Muscle of back (tissue), 11 donors: Measurements from ENCODE around the gene APOA1. TPM values are rescaled to one million over a fixed set of nuclear protein-coding genes. Genes with fewer than 3 reads are reported as not detected.
A peak's percentile ranks its signal among the peaks of the same experiment; 100 is the strongest.

Experiments
- DNase-seq, 3 donors: peaks; one replicate each; pipeline versions ENCODE4 v3.0.0 to v3.0.0-alpha.2; 2013
- polyA plus RNA-seq, 10 donors: library from polyadenylated mRNA; unstranded; fragments of 120-200 nt; gene quantifications; one replicate each; pipeline ENCODE4 v1.2.1, GENCODE V29; 2013; ENCODE audit not compliant: insufficient read length in 10 of 10

The APOA1 gene
- polyA plus RNA-seq, 10 donors, result 0.74 to 6.2 (median 1.7) TPM

DNA sequence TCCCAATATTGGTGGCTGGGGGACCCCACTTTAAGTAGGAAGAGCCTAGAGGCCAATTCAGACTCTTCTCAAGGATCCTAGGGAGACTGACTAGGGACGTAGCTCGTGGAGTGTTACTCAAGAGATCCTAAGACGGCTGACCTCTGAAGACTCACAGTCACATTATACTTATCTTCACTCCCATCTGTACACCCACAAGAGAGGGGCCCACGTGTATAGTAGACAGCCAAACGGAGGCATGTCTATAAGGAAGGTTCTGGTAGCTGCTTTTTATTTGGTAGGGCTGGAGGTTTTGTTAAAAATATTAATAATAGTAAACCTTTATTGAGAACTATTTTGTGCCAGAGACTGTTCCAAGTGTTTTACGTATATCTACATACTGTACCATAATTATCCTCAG, 22.9 kb upstream of the APOA1 start:
- DNase-seq, result no peak

DNA sequence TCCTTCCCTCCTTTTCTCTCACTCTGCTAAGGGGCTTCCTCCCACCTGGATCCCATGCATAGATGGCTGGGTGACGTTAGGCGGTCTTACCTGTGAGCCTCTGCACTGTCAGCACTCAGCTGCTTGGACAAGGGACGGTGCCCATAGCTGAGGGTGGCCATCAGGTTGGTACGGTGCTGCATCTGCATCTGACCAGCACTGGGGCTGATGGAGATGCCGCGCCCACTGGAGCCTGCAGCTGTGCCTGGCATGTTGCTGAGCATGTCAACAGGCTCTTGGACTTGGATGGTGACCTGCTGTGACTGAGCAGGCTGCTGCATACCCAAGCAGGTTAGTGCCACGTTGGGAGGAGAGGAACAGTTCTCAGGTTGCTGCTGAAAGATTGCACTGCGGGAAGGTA, 21.8 kb upstream of the APOA1 start:
- no peak for DNase-seq

DNA sequence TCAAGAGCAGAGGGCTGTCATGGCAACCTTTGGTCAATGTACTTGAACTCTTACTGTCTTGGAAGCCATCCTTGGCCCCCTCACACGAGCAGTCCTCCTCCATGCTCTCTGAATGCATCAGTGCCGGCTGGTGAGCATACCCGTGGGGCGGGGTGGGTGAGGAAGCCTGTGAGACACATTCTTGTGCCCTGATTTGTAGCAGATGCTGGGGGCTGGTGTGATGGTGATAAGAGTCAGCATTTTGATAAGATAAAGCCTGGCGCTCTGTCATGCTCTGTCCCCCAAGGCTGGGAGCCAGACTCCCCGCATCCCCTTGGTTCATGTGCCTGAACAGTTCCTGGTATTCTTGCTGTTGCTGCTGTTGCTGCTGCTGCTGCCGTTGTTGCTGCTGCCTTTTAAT, 20.5 kb upstream of the APOA1 start:
- no peak for DNase-seq

DNA sequence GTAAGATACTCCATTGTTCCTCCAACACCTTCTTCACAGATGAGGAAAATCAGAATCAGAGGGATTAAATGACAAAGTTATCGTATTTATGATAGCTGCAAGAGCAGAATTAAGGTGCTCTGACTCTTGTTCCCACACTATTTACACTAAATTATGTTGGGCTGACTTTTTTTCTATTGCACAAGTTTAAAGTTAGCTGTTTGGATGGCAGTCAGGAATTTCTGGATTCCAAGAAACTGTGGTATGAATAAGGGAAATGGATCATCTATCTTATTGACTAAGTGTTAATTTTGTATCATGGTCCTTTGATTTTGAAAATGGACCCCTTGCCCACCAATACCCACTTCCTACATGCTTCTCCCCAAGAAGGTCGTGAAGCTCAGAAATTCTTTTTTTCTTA, 19.9 kb upstream of the APOA1 start:
- DNase-seq, result no peak

DNA sequence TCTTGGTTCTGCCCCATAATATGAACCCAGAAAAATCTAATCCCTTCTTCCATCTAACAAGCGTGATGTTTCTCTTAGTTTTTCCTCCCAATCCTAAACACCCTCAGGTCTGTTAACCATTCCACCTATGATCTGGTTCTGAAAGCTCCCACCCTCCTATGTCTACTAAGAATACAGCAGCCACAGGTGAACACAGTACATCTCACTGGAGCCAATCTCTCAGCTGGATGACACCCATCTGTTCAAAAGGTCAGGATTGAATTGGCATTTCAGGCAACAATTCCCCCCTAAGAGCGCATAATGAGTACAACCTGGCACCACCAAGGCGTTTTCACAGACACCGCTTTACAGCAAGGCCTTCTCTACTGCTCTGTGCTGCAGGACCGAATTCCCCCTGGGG, 19.0 kb upstream of the APOA1 start:
- no peak for DNase-seq

DNA sequence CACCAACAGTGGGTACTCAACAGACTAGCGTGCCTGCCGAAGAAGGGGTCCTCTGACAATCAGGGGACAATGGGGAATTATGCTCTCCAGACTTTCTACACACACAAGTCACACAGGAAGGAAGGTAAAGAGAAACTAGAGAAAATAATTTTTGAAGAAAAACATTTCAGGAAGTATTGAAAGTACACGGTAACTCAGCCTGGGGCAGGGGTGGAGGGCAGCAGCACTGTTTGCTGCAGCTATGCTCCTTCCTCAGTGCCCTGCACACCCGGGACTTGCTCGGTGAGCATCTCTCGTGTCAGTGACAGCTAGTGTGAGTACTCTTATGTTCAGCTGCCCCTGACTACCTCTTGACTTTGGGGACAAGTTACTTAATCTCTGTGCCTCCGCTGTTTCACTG, 18.0 kb upstream of the APOA1 start:
- no peak for DNase-seq

DNA sequence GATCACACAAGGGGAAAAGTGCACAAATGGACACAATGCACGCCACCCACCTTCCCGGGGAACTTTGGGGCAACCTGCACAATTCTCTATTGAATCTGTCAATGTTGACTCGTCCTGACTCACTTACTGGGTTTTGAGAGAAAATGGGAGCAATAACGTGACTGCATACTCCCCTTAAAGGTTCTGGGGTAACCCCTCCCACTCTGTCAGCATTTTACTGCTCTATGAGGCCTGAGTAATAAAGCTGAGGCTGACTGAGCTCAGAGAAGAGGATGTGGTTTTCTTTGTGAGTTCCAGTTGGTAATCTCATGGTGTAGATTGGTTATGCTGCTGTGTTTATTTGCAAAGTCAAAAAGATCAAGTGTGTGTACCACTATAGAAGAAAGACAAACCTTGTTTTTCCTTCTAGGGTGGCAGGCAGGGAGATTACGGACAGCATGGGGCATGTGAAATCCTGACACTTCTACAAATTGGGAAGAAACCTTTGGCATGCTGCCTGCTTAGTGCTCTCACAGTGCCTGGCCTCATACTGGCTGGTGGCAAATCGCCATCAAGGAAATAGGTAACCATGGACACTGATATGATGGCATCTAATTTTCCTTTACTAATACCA, 16.1 kb upstream of the APOA1 start:
- DNase-seq, result peak in 1 of 3 donors; percentile 81

DNA sequence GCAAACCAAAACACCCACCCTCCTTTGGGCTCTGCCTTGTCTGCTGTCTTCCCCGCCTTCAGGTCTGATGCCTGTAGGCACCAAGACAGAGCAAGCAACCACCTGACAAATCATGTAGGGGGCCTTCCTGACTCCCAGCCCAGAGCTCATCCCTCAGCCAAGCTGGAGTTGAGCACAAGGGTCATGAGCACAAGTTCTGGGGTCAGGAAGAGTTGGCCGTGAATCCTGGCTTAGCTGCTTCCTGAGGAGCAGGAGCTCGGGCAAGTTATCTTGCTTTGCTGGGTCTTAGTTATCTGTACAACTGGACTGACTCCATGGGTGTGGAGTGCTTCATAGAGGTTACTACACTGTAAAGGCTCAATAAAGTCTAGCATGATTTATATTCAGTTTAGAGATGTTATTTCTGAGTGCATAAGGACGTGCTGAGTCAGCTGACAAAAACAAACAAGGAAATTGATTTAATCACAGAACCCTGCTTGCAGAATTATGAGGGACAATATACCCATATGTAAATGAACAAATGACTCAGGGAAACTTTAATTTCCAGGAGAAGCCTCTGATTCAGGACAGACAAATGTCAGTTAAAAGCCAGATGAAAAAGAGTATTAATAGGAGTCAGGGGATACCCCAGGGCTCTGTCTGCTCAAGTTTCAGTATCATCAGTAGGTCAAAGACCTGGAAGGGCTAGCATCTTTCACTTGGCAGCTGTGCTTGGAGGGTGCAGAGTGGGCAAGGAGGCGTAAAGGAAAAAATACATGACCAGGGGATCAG, 15.0 kb upstream of the APOA1 start:
- peak; percentile 10 to 45 (median 28) for DNase-seq

DNA sequence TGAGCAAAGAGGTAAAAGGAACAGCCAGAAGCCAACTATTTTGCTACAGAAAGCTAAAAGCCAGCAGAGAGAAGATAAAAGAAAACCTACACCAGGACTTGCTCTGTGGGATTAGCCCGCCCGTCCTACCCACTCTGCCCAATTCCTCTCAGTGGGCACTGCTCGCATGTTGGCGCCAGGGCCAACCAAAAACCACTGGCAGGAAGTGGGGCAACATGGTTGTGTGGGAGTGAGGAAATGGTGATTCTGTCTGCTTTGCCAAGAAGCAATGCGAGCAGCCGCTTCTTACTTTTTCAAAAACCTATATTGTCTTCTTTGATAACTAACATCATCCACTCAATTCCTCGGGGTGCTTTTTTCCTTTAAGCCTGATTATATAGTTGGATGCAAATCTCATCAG, 14.2 kb upstream of the APOA1 start:
- DNase-seq, result no peak

DNA sequence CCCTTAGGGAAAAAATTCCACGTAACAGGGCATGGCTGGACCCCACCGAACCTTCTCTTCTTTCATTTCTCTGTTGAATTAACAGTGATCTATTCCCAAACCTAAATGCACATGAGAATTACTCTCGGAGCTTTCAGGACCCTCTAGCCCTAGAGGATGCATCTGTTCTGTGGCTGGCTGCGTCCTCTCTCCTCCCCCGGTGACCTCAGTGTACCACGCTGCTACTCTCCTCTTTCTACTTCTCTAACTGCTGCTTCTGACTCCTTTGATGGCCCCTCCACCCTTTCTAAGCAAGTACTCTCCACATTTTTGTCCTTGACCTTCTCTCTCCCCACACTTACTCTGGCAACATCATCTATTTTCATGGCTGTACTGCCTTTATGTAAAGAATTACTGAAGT, 12.1 kb upstream of the APOA1 start:
- no peak for DNase-seq

DNA sequence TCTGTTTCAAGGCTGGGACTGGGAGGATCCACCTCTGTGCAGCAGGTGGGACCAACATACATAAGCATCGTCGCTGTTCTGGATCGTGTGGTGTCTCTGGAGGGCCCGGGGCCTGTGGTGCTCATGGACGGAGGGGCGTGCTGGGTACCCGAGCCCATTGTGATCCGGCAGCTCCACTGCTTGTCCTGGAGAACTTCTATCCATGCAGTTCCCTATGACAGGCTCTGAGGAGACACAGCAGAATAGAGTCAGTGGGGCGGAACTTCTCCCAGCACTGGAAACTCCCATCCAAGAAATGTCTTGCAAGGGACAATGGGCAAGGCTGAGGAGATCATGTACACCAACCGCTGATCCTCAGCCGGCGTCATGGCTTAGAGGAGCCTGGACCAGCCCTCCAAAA, 11.6 kb upstream of the APOA1 start:
- DNase-seq, result no peak

DNA sequence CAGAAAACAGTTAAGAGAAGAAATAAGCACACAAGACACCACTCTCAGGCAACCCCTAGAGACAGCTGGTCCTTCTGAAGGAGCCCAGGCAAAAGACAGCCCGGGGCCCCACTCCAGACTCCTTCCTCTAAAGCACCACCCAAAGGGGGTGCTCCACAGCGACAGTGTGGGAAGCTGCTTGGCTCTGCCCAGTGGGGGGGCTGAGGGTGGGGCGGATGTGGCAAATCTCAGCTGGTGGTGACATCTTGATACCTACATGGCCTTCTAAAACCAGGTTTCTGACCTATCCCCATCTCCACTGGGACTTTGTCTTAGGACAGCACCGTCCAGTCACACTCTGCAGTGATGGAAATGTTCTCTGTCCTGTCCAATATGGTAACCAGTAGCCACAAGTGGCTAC, 10.2 kb upstream of the APOA1 start:
- no peak for DNase-seq

DNA sequence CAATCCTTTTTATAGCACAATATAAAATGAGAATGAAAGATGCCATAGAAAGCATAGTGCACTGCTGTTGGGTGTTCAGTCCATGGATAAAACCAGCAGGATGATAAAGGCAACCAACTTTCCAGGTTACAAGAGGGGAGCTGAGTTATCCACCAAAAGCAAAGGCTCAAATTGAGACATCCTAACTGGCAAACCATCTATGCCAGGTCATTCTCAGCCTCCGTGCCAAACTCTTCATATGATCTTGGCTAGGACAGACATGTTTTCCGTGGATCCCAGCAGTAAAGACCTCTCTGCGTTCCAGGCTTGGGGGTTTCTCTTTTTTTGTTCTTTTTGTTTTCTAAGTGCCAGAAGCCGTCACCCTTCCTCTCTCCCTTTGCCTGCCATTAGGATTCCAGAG, 7.3 kb upstream of the APOA1 start:
- DNase-seq, result no peak

DNA sequence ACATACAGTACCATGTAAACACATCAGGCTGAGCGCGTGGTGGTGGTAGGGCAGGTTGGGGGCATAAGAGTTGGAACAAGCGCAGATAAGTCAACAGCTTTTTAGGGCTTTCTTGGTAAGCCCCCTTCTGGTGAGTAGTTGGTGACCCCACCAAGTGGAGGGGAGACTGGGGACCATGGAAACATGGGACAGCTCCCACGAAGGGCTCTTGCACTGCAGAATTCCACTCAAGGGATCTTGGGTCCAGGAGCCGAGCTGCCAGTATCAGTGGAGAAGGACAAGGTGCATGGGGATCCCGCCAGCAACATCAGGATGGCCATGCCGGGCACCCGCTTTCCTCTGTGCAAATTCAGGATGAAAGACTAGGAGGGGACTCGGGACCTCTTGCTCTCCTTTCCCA, 6.2 kb upstream of the APOA1 start:
- no peak for DNase-seq

DNA sequence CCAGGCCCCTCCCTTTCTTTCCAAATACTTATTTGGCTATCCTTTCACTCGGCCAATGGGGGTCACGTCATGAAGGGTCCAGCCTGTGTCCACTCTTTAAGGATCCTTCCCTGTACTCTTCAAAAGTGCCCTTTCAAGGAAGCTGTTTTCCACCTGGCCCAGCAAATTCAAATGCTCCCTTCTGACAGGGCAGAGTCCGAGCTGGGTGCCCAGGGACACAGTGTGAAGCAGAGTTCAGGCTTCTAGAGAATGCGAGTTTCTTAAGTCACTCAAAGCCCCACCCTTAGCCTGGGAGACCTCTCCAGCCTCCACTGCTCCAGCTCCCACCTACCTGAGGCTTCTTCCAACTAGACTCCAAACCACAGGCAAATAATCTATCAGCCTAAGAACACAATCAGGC, 5.5 kb upstream of the APOA1 start:
- DNase-seq, result no peak

DNA sequence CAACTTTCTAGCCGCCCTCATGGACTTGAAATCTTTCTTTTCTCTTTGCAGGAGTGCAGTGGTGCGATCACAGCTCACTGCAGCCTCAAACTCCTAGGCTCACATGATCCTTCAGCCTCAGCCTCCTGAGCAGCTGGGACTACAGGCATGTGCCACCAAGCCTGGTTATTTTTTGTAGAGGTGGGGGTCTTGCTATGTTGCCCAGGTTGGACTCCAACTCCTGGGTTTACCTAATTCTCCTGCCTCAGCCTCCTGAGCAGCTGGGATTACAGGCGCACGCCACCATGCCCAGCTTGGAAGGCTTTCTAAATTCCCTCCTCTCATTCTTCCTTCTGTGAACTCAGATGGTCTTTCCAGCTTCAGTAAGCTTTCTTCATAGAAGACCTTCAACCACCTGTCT, 4.7 kb upstream of the APOA1 start:
- DNase-seq, result no peak

DNA sequence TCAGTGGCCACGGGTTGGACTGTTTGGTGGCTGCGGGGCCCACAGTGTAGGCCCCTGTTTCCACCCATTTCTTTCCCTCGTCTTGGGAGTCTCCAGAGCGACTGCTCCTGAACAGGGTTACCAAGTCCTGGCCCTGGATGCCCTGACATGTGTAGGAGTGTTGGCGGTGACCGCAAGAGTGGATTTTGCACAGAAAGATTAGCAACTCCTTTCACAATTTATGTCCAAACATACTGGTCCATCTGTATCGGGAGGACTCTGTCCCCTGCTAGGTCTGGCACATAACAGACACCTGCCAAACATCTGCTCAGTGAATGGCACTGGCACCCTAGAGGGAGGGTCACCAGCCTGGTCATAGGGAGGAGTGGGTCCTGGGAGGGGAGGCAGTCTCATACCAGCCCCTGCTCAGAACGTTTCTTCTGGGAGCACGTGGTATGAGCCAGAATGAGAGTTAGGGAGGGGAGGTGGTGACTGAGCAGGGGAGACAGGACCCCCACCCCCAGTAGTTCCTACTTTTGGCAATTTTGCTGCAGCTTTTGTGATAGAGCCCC, 3.4 kb upstream of the APOA1 start:
- DNase-seq, result no peak

DNA sequence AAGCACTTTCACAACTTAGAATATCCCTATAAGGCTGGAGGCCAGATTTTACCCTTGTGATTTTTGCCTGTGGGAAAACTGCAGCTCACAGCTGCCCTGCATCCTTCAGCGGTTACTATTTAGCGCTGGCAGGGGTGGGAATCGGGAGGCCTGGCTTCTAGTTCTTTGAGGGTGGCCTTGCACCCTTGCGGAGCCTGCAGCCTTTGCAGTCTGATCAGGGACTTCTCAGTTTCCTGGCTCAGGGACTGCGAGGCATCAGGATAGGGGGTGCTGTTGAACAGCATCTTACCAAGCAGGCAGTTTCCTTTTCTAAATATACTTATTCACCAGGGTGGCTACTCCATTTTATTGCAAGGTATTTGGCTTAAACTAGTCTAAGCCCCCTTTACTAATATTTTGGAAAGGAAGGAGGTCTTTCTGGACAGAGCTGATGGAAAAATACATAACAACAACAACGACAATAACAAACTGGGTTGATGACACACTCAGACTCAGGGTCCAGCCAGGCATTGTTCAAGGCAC, 2.9 kb upstream of the APOA1 start:
- DNase-seq, result peak in 1 of 3 donors; percentile 39

DNA sequence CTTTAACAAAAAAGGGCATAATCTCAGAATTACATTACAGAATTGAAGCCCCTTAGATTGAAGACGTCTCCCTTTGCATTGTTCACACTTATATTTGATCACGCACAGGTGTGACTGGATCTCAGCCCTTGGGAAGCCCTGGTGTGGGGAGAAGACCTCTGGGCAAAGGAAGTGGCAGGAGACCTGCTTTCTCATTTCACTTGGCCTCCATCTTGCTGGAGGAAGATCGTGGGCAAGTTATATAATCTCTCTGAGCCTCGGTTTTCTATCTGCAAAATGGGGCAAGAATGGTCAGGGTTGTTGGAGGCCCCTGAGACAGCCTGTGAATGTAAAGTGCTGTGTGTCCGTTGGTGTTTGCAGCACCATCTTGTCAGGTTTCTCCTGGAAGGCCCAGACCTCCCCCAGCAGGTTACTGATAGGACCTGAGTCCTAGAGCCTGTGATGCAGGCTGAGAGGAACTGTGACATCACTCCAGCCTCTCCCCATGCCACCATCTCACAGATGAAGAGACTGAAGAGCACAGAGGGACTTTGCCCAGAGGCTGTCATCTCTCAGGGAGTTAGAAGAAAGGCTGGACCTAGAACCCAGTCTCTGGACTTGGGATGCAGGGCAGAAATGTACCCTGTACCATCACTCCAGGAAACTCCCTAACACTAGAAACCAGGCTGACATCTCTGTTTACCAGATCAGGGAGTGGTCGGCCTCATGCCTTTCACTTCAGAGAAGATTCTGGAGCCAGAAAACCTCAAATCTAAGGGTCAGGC, 1.1 kb upstream of the APOA1 start:
- DNase-seq, result no peak

DNA sequence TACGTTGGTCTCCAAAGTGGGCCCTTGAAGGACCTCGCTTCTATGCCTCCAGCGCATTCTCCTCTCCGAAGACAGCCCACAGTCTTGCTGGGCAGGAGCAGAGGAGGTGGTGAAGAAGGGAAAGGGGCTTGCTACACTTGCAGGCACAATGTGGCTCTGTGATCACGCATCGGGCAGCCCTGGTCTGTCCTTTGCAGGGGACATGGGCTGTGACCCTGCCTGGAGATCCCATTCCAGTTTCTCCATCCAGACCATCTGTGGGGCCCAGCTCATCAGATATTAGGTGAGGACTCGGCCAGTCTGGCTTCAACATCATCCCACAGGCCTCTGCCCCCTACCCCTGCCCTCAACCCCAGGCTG, 810 bp downstream of the APOA1 start:
- no peak for DNase-seq

DNA sequence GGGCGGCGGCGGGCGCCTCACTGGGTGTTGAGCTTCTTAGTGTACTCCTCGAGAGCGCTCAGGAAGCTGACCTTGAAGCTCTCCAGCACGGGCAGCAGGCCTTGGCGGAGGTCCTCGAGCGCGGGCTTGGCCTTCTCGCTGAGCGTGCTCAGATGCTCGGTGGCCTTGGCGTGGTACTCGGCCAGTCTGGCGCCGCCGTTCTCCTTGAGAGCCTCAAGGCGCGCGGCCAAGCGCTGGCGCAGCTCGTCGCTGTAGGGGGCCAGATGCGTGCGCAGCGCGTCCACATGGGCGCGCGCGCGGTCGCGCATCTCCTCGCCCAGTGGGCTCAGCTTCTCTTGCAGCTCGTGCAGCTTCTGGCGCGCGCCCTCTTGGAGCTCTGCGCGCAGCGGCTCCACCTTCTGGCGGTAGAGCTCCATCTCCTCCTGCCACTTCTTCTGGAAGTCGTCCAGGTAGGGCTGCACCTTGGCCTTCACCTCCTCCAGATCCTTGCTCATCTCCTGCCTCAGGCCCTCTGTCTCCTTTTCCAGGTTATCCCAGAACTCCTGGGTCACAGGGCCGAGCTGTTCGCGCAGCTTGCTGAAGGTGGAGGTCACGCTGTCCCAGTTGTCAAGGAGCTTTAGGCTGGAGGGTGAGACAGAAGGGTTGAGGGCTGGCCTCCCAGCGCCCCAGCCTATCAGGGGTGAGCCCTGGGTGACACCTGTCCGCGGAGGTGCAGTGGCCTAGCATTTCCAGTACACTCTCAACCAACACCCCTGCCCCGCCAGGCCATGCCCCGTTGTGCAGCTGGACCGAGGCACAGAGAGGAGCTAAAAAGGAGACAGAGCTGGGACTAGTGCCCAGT, 1.4 kb downstream of the APOA1 start:
- peak; percentile 88 to 95 (median 91) for DNase-seq
